GM19395 (cell line): ENCODE results near the gene PKD1.
"Not testable (repeated sequence)": the region's sequence is repeated elsewhere in the genome, so short reads cannot be mapped to it uniquely, and the experiment has no call there.

ENCODE experiments used
- ATAC-seq: cut with Tn5 transposase; IDR thresholded peaks from one replicate; pipeline ENCODE4 v1.9.1; 2021; ENCODE audit warnings: mild to moderate bottlenecking, moderate library complexity; ENCODE audit not compliant: unreplicated experiment

PKD1 gene

DNA sequence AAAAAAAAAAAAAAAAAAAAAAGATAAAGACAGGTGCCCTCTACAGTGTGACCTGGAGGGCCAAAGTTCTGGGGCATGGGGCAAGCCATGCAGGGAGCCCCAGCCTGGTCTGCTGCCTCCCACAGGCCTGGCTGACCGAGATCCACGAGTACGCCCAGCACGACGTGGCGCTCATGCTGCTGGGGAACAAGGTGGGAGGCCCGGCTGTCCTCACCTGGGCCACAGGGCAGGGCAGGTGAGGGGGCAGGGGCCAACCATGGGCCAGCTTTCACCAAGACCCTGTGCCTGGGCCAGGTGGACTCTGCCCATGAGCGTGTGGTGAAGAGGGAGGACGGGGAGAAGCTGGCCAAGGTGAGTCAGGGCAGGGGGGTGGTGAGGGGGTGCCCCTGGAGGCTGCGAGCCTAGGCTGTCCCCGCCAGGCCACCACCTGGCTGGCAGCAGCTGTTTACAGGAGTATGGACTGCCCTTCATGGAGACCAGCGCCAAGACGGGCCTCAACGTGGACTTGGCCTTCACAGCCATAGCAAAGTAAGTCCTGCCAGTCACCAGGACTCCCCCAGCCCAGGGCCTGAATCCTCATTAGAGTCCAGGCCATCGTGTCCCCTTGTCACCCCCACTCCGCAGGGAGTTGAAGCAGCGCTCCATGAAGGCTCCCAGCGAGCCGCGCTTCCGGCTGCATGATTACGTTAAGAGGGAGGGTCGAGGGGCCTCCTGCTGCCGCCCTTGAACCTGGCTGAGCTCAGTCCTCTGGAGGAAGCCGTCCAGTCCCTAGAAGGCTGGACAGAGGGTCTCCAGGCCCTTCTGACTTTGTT, 17.2 kb upstream of the PKD1 start:
- no peak for ATAC-seq

GRCh38 chr16:2151188-2152091, 15.7 kb upstream of the PKD1 start:
- ATAC-seq = no peak

GRCh38 chr16:2150418-2151187, 14.9 kb upstream of the PKD1 start:
- no peak for ATAC-seq

- ATAC-seq = no peak
These were observed 14.1 kb upstream of the PKD1 start for GRCh38 chr16:2149630-2150417.

DNA sequence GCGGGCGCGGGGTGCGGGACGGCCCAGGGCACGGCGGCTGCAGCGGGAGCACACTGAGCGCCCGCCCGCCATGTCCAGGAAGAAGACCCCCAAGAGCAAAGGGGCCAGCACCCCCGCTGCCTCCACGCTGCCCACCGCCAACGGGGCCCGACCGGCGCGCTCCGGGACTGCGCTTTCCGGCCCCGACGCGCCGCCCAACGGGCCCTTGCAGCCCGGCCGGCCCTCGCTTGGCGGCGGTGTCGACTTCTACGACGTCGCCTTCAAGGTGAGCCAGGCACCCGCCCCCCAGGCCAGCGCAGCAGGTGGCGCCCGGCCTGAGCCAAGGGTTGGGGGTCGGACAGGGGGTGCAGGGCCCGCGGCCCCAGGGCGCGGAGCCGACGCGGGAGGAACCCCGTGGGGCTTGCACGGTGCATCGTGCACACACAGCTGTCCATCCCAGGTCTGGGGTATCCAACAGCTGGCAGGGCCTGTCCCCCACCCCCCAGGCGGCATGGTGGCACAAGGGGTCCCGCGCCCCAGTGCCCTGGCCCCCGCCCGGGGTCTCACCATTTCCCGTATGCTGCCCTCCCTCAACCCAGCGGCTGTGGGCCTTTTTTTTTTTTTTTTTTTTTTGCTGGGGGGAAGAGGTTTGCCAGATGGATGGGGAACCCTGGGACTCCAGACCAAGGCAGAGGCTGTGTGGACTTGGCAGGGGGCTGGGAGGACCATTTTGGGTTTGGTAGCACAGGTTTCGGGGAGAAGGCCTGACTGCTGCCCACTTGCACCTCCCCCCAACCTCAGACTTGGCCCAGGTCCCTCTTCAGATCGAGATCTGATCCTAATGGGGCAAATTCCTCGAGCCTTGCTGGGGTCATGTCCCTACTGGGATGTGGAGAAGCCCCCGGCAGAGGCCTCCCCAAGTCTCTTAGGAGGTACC, 13.3 kb upstream of the PKD1 start:
- ATAC-seq = no peak

DNA sequence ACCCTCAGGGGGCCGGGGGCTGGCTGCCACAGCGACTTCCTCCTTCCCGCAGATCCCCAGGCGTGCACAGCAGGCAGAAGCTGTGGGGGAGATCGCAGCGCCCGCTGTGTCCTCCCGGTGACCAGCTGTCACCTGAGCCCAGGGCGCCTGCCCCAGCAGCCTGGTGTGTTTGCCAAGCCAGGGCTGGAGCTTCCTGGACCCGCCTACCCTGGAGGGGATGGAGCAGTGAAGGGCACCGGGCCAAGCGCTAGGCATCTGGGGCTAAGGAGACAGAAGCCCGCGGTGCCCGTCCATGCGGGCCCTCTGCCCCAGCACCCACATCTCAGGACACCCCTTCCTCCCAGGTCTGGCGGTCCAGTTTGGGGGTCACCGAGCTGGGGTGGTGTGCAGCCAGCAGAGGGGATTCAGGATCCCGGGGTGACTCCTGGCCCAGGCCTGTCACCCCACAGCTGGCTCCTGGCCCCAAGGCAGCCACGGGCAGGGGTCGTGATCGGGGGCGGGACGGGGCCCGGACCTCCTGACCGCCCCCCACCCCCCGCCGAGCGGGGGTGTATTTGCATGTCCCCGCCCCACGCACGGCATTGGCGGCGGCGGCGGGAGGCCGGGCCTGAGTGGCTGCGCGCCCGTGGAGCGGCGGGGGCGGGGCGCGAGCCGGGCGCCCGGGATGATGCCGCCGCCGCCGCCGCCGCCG, 12.4 kb upstream of the PKD1 start, which contains the start of gene RAB26:
Gene RAB26 (plus strand): TSS at position 645 of the 691 bp plus-strand sequence. CDS start 159 bp downstream, outside the sequence.
- ATAC-seq = no peak

- no peak for ATAC-seq
These were observed 11.7 kb upstream of the PKD1 start for GRCh38 chr16:2147378-2147777.

DNA sequence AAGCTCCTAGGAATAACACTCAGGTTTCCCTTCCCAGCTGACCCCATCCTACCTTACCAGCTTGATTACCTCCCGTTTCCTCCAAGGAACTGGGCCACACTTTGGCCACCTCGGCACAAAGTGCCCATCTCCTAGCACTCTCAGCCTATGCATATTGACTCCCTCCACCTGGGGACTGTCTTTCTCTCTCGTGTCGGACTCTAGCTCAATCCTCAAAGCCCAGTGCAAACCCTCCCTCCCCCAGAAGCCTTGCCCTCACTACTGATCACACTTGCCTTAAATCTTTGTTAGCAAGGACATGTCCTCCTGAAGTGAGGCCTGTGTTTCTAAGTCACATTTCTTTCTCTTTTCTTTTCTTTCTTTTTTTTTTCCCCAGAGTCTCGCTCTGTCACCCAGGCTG, 10.1 kb upstream of the PKD1 start:
- ATAC-seq = no peak

DNA sequence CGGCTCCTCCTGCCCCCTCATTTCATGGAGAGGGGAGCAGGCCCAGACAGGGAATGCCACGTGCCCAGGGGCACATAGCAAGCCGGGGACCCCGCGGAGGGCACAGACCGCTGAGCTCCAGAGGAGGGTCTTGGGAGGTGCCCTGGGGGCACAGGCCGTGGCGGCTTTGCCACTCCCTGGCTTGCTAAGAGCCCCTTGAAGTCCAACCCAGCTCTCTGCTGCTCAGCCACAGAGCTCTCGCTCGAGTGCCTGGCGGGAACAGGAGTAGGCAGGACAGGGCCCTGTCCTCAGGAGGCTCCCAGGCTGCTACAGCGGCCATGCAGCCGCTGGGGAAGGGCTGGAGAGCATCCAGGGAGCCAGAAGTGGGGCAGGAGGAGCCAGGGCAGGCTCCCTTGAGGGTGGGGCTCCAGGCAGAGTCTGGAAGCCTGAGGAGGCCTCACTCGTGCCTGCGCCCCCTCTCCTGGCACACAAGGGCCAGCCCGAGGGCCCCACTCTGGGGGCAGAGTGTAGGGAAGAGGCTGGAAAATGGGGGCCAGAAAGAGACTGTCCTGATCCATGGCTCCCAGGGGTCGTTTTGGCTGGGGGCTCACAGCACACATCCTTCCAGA, 8.3 kb upstream of the PKD1 start:
- ATAC-seq = no peak

- no peak for ATAC-seq
These were observed 7.5 kb upstream of the PKD1 start for GRCh38 chr16:2142942-2143877.

GRCh38 chr16:2135071-2135470, 627 bp downstream of the PKD1 start:
- not testable (repeated sequence) for ATAC-seq

DNA sequence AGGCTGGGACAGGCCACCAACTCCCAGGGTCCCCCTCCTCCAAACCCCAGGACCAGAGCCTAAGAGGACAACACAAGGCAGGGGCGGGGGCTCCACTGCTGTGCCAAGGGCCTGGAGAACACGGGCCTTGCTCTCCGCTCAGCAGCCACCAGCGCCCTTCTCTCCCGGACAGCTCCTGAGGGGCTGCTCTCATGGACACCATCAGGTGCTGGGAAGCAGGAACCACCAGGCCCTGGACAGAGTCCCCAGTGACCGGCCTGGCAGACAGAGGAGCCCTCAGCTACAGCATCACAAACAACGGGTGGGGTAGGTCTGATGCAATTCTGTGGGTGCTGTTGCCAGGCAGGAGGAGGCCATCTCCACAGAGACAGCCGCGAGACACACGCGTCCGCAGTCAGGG, 1.9 kb downstream of the PKD1 start:
- ATAC-seq = not testable (repeated sequence)

DNA sequence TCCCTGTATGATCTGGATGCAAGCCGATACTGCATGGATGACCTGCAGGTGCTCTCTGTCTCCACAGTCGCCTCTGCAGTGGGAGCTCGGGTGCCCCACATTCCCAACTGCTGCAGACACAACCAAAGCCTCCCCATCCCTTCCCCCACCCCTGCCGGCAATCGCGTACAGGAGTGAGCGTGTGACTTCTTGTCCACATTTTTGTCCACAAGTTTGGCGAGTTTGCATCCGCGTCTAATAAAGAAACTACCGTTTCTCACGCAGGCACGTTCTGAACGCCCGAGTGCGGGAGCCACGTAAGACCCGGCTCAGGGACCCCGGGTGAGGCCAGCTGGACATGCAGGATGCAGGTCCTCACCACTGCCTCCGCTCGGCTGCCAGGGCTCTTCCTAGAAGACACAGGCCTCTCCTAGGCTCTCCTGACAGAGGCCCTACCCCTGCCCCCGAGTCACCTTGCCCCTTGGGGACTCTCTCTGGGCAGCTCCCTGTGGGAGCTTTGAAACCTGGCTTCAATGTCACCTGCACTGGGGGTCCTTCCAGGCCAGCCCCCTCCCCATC, 5.7 kb downstream of the PKD1 start:
- ATAC-seq = not testable (repeated sequence)

DNA sequence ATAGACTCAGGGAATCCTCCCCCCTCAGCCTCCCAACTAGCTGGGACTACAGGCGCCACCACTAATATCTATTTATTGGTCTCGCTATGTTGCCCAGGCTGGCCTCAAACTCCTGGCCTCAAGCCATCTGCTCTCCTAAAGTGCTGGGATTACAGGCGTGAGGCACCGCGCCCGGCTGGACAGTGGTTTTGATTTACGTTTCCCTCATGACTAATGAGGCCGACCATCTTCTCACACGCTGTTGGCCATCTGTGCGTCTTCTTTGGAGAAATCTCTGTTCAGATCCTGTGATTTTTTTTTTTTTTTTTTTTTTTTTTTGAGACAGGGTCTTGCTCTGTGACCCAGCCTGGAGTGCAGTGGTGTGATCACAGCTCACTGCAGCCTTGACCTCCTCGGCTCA, 6.4 kb downstream of the PKD1 start:
- not testable (repeated sequence) for ATAC-seq

- ATAC-seq = not testable (repeated sequence)
These were observed 7.9 kb downstream of the PKD1 start for GRCh38 chr16:2127630-2128280.

GRCh38 chr16:2126928-2127556, 8.7 kb downstream of the PKD1 start:
- not testable (repeated sequence) for ATAC-seq
